WTC11 (cell line): ENCODE results near the gene NR2C2AP. TPM values are rescaled to one million over a fixed set of nuclear protein-coding genes. Genes with fewer than 3 reads are reported as not detected.

Experiments
- ATAC-seq: fragments of 200-7000 bp; cut with Tn5 transposase; 2 replicates; pipeline ENCODE4 v1.10.0; 2021; ENCODE audit warnings: mild to moderate bottlenecking, moderate library complexity
- CTCF ChIA-PET: fragments of 300-600 bp; sonication (Branson Sonifier 250); formaldehyde crosslinking; loops from one replicate; lab custom pipeline; 2021; ENCODE audit warnings: antibody characterized with exemption; lab: Charles Lee
- POLR2A ChIA-PET: fragments of 350-600 bp; sonication (Branson Sonifier 250); formaldehyde crosslinking; loops from one replicate; lab custom pipeline; 2021; ENCODE audit warnings: antibody characterized with exemption; lab: Charles Lee
- DNase-seq: peaks from one replicate; pipeline ENCODE4 v3.0.0; 2021; ENCODE audit warnings: low spot score
- H3K27ac Mint-ChIP-seq: 2 replicates; pipeline ENCODE4 v1.8.0; 2021; ENCODE audit warnings: mixed read lengths
- H3K27me3 Mint-ChIP-seq: 2 replicates; pipeline ENCODE4 v1.8.0; 2021; ENCODE audit warnings: low read depth, mild to moderate bottlenecking, moderate library complexity, mixed read lengths
- H3K36me3 Mint-ChIP-seq: 2 replicates; pipeline ENCODE4 v1.8.0; 2021; ENCODE audit warnings: mixed read lengths
- H3K4me1 Mint-ChIP-seq: 2 replicates; pipeline ENCODE4 v1.8.0; 2022; ENCODE audit warnings: mixed read lengths
- H3K4me3 Mint-ChIP-seq: 2 replicates; pipeline ENCODE4 v1.8.0; 2021; ENCODE audit warnings: mild to moderate bottlenecking, moderate library complexity, mixed read lengths
- H3K9me3 Mint-ChIP-seq: 2 replicates; pipeline ENCODE4 v1.8.0; 2021; ENCODE audit warnings: mixed read lengths
- ATF2 ChIP-seq: sonication (generic); formaldehyde crosslinking; IDR thresholded peaks from 2 replicates; pipeline ENCODE4 v1.8.1; 2022; ENCODE audit warnings: low read depth, missing genetic modification reagents, borderline replicate concordance
- FOXK1 ChIP-seq: sonication (generic); formaldehyde crosslinking; IDR thresholded peaks from 2 replicates; pipeline ENCODE4 v1.8.0; 2022; ENCODE audit warnings: mild to moderate bottlenecking, moderate library complexity, missing genetic modification reagents
- FOXP1 ChIP-seq: sonication (generic); formaldehyde crosslinking; IDR thresholded peaks from 2 replicates; pipeline ENCODE4 v1.8.0; 2022; ENCODE audit warnings: missing genetic modification reagents, mild to moderate bottlenecking, moderate library complexity, borderline replicate concordance
- FOXP4 ChIP-seq: sonication (generic); formaldehyde crosslinking; IDR thresholded peaks from 2 replicates; pipeline ENCODE4 v1.8.0; 2022; ENCODE audit warnings: mild to moderate bottlenecking, missing genetic modification reagents
- HMGXB4 ChIP-seq: sonication (generic); formaldehyde crosslinking; IDR thresholded peaks from 2 replicates; pipeline ENCODE4 v1.8.1; 2023; ENCODE audit warnings: mild to moderate bottlenecking, moderate library complexity, missing genetic modification reagents
- PRDM15 ChIP-seq: sonication (generic); formaldehyde crosslinking; IDR thresholded peaks from 2 replicates; pipeline ENCODE4 v1.8.0; 2022; ENCODE audit warnings: missing genetic modification reagents
- ZNF219 ChIP-seq: sonication (generic); formaldehyde crosslinking; IDR thresholded peaks from 2 replicates; pipeline ENCODE4 v1.8.0; 2023; ENCODE audit warnings: missing genetic modification reagents, mild to moderate bottlenecking, borderline replicate concordance
- total RNA-seq: library from RNA; stranded (reverse); gene quantifications from 3 replicates; pipeline ENCODE4 v1.2.3, GENCODE V29; 2021

The NR2C2AP gene
- total RNA-seq, 1 experiment from 2014 or later = 24.9 TPM

GRCh38 chr19:19202707-19203011 is 555 bp downstream of the NR2C2AP start (continued):
- TF ChIP-seq HMGXB4 (CRISPR knock-in tag) (0 out of 2 replicates have a peak, but pooled peaks have one; percentile 9), FOXP1 (CRISPR knock-in tag) (no peak), FOXP4 (CRISPR knock-in tag) (no peak)

GRCh38 chr19:19201697-19202630 is 1.2 kb downstream of the NR2C2AP start:
- peaks cover 12% of the 10 kb centered on the region for H3K4me1 Mint-ChIP-seq
- TF ChIP-seq PRDM15 (no peak), FOXK1 (0 out of 2 replicates have a peak, but pooled peaks have one; percentile 6)

GRCh38 chr19:19193926-19194325 is 9.3 kb downstream of the NR2C2AP start:
- POLR2A ChIA-PET = interaction anchor here (0.6 kb wide), 1 partner anchor 1614 kb away, joined by 6 read pairs; no protein-coding TSS in a partner anchor

More at GRCh38 chr19:19201697-19202630, 1.2 kb downstream of the NR2C2AP start:
- H3K36me3 Mint-ChIP-seq = peaks cover 11% of the 10 kb centered on the region
- POLR2A ChIA-PET = interaction anchor here (0.6 to 1.6 kb wide), 3 partner anchors 9 to 63 kb away, joined by 3 to 9 read pairs (median 4); no protein-coding TSS in a partner anchor
- DNase-seq = no peak
- CTCF ChIA-PET = interaction anchor here (1.5 to 4.2 kb wide), 2 partner anchors 10 to 23 kb away, joined by 4 to 22 read pairs; partner anchors contain the start of gene NCAN
- no peak for ATAC-seq
- no peaks in the 10 kb centered on the region; the same call in 1 of the 2 replicates for H3K9me3 Mint-ChIP-seq
- H3K27ac Mint-ChIP-seq = no peak overlapping the region
- H3K27me3 Mint-ChIP-seq = peaks cover 37% of the 10 kb centered on the region
- peak overlapping the region; percentile 88 for H3K4me3 Mint-ChIP-seq

More at GRCh38 chr19:19193926-19194325, 9.3 kb downstream of the NR2C2AP start:
- Mint-ChIP-seq H3K9me3 (no peaks in the 10 kb centered on the region), H3K4me3 (peak overlapping the region; percentile 96), H3K4me1 (peaks cover 15% of the 10 kb centered on the region; the same call in 1 of the 2 replicates), H3K36me3 (peaks cover 11% of the 10 kb centered on the region), H3K27ac (no peak overlapping the region), H3K27me3 (no peaks in the 10 kb centered on the region)
- TF ChIP-seq ZNF219 = no peak
- no peak for TF ChIP-seq ATF2 (CRISPR knock-in tag)
- ATAC-seq (no peak), DNase-seq (no peak)
- CTCF ChIA-PET = interaction anchor here (1.1 to 2.5 kb wide), 3 partner anchors 21 to 274 kb away, joined by 3 to 12 read pairs (median 7); partner anchors contain the start of gene DDX49
